Stimulated activated naive CD4-positive, alpha-beta T cell (primary cell): ENCODE measurements around the gene SPTBN5.

ENCODE experiments used
- DNase-seq, 6 experiments: peaks; one replicate each; lab custom pipeline; 2025; lab: John Stamatoyannopoulos, UW

The SPTBN5 gene

DNA sequence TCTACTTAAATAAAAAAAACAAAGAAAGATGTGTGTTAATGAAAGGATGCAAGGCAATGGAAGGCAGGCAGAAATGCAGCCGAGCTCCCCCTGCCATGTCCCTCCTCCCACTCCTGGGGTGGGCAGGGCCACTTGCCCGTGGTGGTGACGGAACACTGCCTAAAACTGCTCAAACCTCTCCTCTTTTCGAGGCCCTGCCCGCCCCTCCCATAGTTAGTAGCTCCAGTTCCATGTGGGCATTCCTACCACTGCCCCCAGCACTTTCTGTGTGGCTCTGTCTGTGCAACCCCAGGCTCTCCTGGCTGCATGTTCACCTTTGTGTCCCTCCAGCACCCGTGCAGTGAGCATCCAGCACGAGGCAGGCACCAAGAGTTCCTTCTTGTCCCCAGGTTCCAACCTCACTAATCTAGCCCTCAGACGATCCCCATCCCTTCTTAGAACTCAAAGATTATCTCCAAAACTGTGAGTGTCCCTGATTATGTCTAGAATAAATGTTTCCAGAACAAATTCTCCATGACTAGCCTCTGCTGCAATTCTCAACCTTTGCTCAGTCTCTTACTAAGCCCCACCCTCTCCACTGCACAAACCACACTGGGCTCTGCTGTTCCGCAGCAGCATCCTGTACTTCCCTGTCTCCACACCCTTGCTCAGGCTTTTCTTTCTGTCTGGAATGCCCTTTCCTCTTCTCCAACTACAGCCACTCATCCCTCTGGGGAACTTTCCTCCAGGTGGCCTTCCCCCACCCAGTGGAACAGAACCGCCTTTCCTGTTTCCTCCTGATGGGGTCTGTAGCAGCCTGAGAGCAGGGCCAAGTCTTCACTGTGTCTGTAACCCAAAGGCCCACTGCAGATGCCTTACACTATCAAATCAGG, 32.6 kb upstream of the SPTBN5 start:
- peak in 3 of 6 experiments; percentile 3 to 15 (median 9) for DNase-seq

DNA sequence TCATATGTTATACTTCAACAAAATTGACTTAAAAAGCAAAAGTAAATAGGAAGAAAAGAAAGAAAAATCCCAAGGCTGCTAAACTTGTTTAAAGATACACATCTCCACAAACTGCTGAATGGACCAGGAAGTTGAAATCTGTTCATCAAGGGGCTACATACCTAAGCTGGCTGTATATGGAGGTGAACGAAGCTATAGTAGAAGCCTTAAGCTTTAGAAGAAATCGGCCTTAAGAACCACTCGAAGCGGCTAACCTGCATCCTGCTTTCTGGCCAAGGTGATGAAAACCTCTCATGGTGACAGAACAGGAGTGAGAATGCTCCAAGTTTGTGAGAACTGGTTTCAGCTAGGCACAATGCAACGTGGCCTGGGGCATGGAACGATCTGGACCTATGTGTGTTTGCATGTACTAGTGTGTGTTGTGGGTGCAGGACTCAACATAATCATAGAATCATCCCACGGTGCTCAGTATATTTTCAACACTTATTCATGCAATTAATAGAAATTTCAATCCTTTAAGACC, 31.3 kb upstream of the SPTBN5 start:
- DNase-seq: no peak

DNA sequence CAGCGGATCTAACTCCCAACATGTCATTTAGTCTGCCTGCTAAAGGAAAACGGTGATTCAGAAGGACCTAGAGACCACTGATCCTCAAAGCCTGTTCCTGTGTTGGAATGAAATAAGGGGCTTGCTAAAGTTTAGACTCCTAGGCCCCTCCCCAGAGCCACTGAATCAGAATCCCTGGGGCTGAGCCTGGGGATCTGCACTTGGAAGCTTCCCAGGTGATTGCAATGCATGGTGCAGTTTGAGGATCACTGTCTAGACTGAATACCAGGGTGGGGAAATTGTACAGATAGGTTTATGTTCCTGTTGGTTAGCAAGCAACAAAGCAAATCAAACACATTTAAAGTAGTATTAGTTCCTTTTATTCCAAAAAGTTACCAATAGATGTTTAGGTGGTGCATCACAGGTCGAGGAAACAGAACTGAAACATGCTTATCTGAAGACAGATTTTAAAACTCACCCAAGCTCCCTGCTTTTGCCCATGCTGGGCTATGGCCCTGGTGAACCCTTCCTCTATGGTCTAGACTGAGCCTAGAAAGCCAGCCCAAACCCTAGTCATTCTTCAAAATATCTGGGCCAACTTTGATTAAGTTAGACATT, 29.6 kb upstream of the SPTBN5 start:
- no peak for DNase-seq

DNA sequence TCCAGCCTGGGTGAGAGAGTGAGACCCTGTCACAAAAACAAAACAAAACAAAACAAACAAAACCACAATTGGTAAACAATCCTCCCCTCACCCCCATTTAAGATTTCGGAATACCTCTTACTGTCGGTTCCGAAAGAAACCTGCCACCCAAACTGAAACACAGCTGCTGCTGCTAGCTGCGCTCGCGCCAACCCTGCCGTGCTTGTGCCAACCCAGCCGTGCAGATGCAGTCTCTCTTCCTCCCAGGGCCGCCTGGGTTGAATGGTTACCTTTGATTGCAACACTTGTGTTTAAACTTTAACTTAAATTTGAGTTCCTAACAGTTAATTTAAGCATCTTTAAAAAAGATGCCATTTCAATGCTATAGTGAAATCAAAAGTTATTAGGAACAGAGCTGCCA, 28.5 kb upstream of the SPTBN5 start:
- no peak for DNase-seq

DNA sequence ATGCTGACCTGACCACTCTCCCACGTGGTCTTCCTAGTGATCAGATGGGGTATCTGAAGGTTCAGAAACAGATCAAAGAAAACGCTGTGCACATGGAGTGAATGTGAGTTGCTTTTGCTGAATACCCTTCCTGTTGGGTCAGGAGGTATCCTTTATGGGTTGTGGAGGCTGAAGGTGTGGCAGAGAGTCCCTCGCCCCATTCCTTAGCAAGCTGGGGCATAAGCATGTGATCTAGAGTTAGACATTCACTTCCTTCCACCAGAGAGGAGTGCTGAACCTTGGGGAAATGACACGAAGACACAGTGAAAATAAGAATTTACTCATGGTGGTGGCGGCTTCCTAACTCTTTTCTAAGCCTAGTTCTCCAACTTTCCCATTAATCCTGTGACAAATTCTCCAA, 27.8 kb upstream of the SPTBN5 start:
- DNase-seq: no peak

DNA sequence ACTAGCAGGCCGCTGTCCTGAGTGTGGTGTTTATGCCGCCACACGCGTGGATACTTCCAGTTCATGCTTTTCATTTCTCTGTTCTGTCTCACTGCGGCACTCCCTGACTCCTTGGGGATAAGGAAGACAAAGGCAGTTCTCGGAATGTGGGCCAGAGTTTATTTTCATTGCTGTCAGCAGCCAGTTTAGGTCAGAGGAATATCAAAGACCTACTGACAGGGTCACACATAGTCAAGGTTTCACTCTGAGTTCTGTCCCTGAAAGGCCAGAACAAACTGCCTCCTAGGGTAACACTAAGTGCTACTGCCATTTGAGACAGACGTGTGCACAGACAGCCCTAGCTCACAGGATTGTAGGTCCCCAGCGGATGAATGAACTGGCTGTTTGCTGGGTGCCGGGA, 27.3 kb upstream of the SPTBN5 start:
- no peak for DNase-seq

DNA sequence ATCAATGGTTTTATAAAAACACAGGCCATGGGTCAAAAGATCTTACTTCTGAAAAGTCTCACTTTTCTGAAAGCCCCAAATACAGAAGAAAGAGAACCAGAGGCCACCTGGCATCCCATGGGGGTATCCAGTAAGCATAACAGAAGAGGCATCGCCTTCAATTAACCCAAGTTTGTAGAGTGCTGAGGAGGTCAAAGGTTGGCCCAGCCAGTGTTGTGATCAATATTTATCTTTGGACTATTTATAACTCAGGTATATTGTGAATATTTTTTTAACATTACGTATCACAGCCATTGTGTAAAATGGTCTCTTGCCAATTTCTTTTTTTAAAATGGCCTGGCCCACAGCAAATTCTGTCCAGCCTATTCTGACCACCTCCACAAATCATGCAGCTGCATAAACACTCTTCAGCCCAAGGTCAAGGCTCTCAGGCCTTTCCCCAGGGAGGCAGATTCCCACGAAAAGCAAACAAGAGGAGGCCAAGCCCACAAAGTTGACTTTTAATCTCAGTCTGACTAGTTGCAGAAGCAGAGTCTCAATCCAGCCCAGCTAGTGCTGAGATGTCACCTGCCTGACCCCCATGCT, 26.2 kb upstream of the SPTBN5 start:
- DNase-seq: no peak

DNA sequence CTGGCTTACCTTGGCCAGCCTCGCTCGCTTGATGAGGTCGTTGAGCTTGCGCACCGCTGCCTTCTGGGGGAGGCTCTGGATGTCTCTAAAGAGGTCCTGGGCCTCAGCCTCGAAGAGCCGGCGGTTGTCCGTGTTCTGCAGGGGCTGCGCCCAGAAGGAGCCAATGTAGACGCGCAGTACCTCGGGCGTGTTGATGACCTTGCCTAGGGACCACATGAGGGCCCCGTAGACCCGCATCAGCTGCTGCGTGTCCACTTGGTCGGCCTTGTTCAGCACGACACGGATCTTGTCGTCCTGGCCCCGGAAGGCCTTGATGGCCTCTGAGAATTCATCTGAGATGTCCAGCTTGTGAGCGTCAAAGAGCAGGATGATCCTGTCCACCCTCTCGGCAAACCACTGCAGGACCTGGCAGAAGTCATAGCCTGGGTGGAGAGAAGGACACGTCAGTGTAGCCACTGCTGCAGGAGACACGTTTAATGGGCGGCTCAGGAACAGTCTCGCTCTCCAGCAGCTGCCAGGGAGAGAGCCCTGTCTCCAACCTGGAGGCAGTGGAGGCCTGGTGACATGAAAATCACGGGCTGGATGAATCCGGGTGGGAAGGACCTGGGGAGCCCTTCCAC, 25.5 kb upstream of the SPTBN5 start:
- DNase-seq: no peak

DNA sequence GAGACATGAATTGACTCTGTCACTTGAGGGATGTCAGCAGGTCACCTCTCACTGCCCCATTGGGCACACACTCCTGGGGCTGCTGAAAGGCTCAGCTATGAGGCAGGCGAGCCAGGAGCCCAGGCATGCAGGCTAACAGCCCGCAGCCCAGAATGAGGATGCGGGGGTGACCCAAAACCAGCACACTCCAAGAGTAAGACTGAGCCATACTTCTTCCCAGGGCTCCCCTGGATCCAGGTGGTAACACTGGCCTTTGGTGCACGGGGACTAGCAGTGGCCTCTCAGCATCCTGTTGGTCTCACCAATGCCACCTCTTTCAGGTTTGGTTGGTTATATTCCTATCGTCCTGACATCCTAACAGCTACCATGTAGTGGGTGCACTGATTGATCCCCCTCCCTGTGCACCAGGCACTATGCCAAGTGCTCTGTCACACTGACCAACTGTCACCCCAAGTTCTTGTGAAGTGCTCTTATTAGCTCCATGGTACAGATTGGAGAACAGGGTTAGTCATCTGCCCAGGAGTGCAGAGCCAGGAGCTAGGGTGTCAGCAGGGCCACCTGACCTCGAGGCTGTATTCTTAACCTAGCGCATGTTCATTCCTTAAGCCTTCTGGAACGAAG, 24.8 kb upstream of the SPTBN5 start:
- DNase-seq: no peak

DNA sequence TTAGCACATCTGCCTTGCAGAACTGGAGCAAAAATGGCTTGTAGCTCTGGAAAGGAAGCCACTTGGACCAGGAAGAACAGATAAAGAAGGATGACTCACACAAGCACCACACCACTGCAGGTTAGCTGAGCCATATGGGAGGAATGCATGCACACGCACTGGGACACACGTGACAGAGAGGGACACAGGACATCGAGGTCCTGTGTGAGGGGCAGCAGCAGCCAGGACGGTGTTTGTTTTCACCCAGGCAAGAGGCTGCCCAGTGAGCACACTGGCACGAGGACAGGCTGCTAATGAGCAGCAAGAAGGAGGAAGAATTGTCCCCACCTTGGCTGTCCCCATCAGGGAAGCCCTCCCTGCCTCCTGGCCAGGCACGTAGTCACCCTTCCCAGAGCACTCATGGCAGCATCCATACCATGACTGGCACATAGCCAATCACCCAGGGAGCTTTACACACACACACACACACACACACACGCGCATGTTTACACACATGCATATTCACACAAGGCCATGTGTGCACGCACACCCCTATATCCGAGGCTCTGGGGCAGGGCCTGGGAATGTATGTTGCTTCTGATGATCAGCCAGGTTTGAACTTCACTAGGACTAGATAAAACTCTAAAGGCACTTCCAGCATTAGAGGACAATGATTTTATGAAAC, 24.0 kb upstream of the SPTBN5 start:
- no peak for DNase-seq

DNA sequence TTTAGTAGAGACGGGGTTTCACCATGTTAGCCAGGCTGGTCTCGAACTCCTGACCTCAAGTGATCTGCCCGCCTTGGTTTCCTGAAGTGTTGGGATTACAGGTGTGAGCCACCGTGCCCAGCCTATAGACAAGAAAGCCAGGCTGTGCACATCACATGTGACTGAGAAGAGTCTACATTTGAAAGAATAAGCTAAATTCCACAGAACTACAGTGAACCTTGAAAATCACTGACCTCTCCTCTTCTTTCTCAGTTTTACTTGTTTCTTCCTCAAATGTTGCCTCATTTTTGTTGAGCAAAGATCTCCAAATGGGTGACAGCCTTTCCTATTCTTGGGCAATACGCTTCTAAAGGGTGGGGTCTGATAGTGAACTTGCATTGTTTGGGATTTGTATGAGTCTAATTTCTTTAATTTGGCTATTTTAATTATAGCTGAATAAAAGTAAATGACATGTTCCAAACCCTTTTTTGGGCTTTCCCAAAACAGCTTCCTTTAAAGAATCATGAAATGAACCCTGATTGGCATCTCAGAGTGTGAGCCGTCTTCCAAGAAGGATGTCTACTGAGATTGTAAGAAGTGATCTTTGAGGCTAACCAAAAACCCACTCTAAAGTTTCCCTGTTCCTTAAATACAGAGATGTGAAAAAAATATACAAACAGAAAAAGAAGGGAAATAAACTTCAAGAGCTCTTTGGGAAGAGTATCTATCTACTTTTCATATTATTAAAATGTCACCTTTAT, 21.6 kb upstream of the SPTBN5 start:
- no peak for DNase-seq

DNA sequence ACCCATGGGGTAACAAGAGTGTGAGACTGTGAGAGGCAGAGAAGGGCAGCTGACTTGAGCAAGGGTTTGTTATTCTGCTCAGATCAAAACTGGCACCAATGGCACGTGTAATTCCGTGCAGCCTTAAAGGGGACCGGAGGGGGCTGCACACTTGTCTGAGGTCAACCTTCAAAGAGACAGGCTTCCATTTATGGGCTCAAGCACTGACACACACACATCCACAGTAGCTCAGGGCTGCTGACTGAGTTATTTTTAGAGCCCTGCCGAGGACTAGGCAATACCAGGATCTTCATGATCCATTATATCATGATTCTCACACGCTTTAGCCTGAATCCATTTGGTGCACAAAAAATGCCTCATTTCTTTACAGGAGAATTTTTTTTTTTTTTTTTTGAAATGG, 20.6 kb upstream of the SPTBN5 start:
- DNase-seq: no peak

DNA sequence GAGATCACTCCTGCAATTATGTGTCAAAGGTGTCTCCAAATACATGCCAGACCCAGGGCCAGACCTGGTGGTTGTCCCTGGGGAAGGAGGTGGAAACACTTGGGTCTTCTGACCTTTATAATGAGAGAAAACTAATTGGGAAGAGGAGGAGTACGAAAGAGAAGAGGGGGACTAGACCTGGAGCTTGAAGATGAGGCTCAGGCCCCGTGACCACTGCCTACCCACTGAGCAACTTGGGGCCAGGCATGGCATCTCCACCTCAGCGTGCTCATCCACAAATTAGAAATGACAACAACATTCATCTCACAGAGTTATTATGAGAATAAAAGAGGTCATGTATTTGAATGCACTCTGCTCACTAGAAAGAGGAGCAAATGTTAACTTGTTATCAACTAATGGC, 19.4 kb upstream of the SPTBN5 start:
- no peak for DNase-seq

DNA sequence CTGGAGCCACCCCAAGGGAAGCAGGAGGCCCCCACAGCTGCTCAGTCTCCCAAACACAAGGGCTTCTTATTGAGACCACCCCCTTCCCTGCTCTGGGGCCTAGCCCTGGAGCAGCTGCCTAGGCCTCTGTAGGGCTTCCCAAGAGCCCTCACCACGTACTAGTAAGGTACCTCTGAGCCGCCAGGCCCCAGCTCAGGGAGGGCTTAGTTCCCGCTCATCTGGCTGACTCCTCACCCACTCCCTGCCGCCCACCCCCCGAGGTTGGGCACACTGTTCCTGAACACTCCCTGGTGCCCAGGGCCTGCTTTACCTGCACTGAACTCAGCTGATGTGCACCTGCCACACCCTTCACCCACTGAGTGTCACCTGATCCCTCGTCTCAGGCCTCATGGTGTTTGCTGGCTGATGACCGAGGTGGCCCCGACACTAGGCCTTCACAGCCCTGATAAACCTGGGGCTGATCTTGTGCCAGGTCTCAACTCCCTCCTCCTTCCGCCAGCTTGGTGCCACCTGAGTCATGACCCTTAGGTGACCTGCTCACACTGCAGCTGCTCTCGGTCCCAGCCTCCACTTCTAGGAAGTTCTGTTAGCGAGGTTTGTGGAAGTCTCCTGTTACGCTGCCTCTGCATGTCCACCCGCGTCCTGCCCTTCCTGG, 18.0 kb upstream of the SPTBN5 start:
- no peak for DNase-seq

DNA sequence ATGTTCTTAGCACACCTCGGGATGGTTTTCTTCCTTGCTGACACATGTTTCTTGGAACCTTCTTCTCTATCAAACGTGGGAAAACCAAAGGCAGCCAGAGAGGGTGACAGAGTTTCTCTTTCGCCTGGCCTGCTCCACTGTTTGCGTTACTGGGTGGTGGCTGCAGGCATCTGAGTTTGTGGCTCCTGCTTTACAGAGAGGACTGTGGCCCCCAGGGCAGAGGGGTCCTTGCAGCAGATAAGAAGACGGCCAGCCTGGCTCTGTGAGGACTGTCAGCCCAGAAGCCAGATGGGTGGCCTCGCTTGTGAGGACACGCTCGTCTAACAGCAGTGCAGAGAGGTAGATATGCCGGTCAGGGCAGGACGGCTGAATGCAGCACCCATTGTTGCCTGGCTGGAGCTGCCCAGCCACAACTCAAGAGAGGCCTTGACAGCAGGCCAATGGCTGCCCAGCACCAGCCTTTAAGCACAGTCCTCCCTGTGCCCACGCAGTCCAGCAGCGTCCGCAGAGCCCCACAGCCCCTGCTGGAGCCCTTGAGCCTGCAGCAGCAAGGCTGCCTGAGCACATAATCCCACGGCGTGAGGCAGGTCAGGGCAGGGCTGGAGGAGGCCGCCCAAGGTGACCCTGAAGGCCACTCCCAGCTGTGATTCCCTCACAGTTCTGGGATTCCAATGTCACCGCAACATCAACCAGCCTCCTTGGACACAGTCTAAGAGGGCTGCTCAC, 15.0 kb upstream of the SPTBN5 start:
- DNase-seq: no peak

DNA sequence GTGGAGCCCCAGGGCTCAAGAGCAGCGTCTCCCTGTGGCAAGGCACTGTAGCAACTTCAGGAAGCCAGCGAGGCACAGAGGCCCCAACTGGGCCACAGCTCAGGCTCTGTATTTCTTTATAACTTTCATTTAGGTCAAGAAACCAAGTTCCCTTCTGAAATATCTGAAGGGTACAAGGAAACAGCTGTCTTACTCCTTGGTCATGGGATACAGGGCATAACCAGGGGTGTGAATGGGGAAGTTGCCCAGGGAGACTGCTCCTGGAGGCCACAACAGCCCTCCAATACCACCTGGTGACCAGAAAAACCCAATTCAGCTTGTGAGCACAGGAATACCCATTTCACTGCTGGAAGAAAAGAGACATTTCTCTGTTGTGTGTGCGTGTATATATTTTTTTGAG, 13.3 kb upstream of the SPTBN5 start:
- DNase-seq: no peak

DNA sequence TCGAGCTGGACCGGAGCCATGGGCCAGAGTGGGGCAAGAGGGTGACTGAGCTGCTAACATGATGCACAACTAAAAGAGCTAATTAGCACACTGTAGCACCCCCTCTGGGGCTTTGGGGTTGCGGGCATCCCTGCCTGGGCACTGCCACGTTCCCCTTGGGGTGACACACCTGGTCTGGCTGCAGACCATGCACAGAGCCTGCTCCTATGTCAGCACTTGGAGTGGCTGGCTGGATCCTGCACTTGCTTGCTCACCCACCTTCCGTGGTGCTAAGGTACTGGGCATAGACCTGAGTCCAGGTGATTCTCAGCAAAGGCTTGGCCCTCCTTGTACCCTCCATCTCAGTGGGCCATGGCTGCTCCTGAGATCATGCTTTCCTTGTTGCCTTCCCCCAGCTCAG, 12.8 kb upstream of the SPTBN5 start:
- no peak for DNase-seq

DNA sequence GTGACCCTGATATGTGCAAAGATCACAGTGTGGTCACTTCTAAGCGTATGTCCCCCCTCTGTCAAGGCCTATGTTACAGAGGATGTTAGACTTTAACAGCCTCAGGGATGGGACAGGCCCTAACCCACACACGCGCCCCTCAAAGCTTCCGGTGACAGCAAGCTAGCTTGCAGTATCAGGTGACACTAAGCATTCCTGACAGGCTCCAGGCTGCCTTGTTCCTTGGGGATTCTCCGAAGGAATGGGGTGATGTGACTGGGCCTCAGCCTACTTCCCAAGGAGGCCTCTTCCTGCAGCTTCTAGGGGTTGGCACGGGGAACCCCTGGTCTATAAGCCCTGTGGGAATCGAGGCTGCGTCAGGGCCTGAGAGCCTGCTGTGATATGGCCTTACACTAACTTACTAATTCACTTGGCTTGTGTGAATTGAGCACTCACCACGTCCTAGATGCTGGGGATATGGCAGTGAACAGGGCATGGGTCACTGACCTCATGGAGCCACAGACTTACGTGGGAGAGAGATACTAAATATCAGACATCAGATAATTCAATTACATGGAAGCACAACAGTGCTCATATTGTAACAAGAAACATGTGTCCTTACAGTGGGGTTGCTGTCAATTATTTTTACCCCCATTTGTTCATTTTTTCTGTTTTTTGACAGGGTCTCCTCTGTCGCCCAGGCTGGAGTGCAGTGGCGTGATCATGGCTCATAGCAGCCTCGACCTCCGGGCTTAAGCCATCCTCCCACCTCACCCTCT, 11.4 kb upstream of the SPTBN5 start:
- no peak for DNase-seq

DNA sequence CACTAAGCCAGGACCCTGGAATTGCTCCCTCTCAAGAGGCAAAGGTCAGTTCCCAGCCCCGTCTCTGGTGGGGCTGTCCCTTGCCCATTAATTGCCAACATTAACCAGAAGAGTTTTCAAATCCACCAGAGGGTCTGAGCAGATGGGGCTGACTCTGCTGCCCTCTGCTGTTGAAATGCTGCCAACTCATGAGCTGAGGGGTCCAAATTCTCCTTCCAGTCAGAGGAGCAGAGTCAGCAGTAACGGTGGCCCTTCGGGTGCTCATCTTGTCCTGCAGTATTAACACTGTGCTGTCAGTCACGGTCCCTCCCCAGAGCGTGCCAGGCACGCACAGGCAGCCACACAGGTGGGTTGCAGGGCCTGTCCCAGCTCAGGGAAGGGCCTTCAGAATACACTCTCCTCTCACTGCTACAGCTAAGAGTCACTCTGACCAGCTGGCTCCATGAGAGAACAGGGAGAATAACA, 10.7 kb upstream of the SPTBN5 start:
- peak; percentile 33 to 73 (median 57) for DNase-seq
